Upper lobe of left lung (tissue), 4 donors: Measurements from ENCODE around the gene HSPA8.

Experiments
- EP300 ChIP-seq, 4 donors: sonication (generic); formaldehyde crosslinking; IDR thresholded peaks; one replicate each; pipeline ENCODE4 v1.5.1; 2017; ENCODE audit warnings: antibody characterized with exemption in 4 of 4, control low read depth in 2 of 4
- TF ChIP-seq, protein P1 (sequence below), 6 experiments: fragments of 450-650 bp in 4 of 6; fragments of 200-600 bp in 2 of 6; sonication (generic) in 2 of 6; IDR thresholded peaks; one replicate each; pipeline ENCODE4 v1.5.1; 2016 to 2019; ENCODE audit warnings: antibody characterized with exemption in 6 of 6

DNA sequence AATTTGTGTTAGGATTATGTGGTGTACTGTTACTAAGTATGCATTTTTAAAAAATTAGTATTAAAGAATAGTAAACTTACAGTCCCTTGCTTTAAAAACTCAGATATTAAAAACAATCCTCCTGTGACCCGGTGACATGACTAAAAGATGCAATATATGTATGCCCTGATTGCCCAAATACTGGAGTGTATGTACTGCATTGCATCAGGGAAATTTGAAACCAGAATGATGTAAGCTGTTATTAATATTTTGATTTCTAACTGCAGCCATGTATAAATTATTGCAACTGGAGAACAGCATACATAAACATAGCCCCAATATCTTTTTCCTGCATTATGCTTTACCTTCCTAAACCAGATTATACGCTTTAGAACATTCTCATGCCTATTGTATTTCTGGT is 3.7 kb upstream of the HSPA8 start:
- TF ChIP-seq, protein P1, sequence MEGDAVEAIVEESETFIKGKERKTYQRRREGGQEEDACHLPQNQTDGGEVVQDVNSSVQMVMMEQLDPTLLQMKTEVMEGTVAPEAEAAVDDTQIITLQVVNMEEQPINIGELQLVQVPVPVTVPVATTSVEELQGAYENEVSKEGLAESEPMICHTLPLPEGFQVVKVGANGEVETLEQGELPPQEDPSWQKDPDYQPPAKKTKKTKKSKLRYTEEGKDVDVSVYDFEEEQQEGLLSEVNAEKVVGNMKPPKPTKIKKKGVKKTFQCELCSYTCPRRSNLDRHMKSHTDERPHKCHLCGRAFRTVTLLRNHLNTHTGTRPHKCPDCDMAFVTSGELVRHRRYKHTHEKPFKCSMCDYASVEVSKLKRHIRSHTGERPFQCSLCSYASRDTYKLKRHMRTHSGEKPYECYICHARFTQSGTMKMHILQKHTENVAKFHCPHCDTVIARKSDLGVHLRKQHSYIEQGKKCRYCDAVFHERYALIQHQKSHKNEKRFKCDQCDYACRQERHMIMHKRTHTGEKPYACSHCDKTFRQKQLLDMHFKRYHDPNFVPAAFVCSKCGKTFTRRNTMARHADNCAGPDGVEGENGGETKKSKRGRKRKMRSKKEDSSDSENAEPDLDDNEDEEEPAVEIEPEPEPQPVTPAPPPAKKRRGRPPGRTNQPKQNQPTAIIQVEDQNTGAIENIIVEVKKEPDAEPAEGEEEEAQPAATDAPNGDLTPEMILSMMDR (IDR thresholded peaks at IDR 0.05), result no peak
- no peak for TF ChIP-seq EP300 (IDR thresholded peaks at IDR 0.05)
